ENCODE measurements around the gene SLC9A2. TPM values are rescaled to one million over a fixed set of nuclear protein-coding genes. Genes with fewer than 3 reads are reported as not detected.

The SLC9A2 gene
- total RNA-seq, 1 donor from 2014 or later: not detected

DNA sequence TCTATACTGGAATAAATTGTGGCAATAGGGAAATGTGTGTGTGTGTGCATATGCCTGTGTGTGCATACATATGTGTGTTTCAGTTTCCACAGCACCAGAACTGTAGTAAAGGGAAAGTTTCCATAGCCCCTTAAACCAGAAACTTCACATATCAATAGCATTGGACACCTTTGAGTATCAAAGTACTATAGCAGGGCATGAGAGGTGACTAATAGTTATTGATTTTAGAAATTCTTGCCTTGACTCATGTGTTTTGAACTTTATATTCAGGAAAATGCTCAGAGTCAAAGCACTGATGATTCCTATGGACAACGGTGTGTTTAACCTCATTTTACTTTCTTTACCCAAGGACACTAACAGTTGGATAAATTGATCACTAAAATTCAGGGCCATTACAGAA, 50.0 kb downstream of the SLC9A2 start:
- H3K4me3 ChIP-seq: no peak overlapping the region
- no peak overlapping the region for H2AFZ ChIP-seq (replicated peaks)
- H3K4me2 ChIP-seq: no peak overlapping the region
- H3K79me2 ChIP-seq (ENCODE audit: low read depth): no peaks in the 10 kb centered on the region
- H4K20me1 ChIP-seq (ENCODE audit: low read depth): no peaks in the 10 kb centered on the region
- H3K27ac ChIP-seq: no peak overlapping the region
- H3K27me3 ChIP-seq: no peaks in the 10 kb centered on the region
- Mint-ChIP-seq H3K9me3 (no peaks in the 10 kb centered on the region), H3K27me3 (ENCODE audit: insufficient read depth, low read depth) (peaks cover 2% of the 10 kb centered on the region), H3K27ac (no peak overlapping the region), H3K4me3 (no peak overlapping the region), H3K4me1 (no peaks in the 10 kb centered on the region), H3K36me3 (no peaks in the 10 kb centered on the region)
- DNase-seq (ENCODE audit: low spot score): no peak
- H3F3A ChIP-seq (ENCODE audit: low read depth): no peaks in the 10 kb centered on the region
- no peaks in the 10 kb centered on the region for H3K4me1 ChIP-seq
- no peaks in the 10 kb centered on the region for H3K36me3 ChIP-seq
- H3K9ac ChIP-seq: no peak overlapping the region
- no peak for TF ChIP-seq EZH2 (IDR thresholded peaks at IDR 0.05)
- TF ChIP-seq CTCF (IDR thresholded peaks at IDR 0.05): no peak
- TF ChIP-seq EZH2phosphoT487 (IDR thresholded peaks at IDR 0.05): no peak
- H3K9me3 ChIP-seq (ENCODE audit: low read depth): no peaks in the 10 kb centered on the region

DNA sequence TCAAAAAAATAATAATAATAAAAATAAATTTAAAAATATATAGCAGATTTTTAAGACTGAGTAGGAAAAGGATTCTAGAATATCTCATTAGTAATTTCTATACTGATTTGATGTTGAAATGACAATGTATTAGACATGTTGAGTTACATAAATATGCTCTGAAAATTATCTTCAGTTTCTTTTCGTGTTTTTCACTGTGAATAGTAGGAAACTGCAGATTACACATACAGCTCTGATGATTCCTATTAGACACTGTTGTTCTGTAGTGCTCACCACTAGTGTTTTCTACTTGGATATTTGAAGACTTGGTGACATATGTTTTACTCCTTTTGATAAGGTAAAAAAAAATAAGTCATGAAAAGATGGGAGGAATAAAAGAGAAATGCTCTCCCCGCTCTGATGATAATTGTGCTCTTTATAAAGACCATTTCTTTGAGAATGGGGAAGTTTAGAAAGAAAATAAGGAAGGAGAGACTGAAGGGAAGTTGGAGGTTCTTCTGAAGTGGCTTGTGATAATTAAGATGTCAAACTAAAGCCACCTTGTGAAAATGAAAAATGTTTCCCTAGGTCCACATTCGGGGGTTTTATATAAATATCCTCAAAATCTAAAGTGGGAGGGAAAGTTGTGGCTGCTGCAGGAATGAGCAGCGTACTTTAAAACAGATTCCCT, 52.9 kb downstream of the SLC9A2 start:
- Histone ChIP-seq H3F3A (ENCODE audit: low read depth) (no peaks in the 10 kb centered on the region), H3K9me3 (ENCODE audit: low read depth) (no peaks in the 10 kb centered on the region), H3K79me2 (ENCODE audit: low read depth) (no peaks in the 10 kb centered on the region), H3K4me2 (no peak overlapping the region), H3K27ac (no peak overlapping the region), H3K4me3 (no peak overlapping the region), H4K20me1 (ENCODE audit: low read depth) (no peaks in the 10 kb centered on the region), H3K4me1 (no peaks in the 10 kb centered on the region), H3K27me3 (no peaks in the 10 kb centered on the region), H3K36me3 (no peaks in the 10 kb centered on the region), H3K9ac (no peak overlapping the region), H2AFZ (replicated peaks) (no peak overlapping the region)
- no peaks in the 10 kb centered on the region for H3K36me3 Mint-ChIP-seq
- H3K9me3 Mint-ChIP-seq: no peaks in the 10 kb centered on the region
- no peak for TF ChIP-seq EZH2phosphoT487 (IDR thresholded peaks at IDR 0.05)
- TF ChIP-seq CTCF (IDR thresholded peaks at IDR 0.05): no peak
- no peak for TF ChIP-seq EZH2 (IDR thresholded peaks at IDR 0.05)
- H3K27ac Mint-ChIP-seq: no peak overlapping the region
- DNase-seq (ENCODE audit: low spot score): no peak
- H3K27me3 Mint-ChIP-seq (ENCODE audit: insufficient read depth, low read depth): peaks cover 3% of the 10 kb centered on the region
- H3K4me3 Mint-ChIP-seq: no peak overlapping the region
- peaks cover 2% of the 10 kb centered on the region for H3K4me1 Mint-ChIP-seq

- Mint-ChIP-seq H3K4me3 (no peak overlapping the region), H3K27me3 (ENCODE audit: insufficient read depth, low read depth) (peaks cover 7% of the 10 kb centered on the region), H3K4me1 (peaks cover 2% of the 10 kb centered on the region), H3K27ac (no peak overlapping the region), H3K9me3 (no peaks in the 10 kb centered on the region), H3K36me3 (no peaks in the 10 kb centered on the region)
- Histone ChIP-seq H3K4me3 (no peak overlapping the region), H3K9ac (no peak overlapping the region), H3K79me2 (ENCODE audit: low read depth) (no peaks in the 10 kb centered on the region), H3F3A (ENCODE audit: low read depth) (no peaks in the 10 kb centered on the region), H2AFZ (replicated peaks) (no peak overlapping the region), H3K27ac (no peak overlapping the region), H3K27me3 (no peaks in the 10 kb centered on the region), H3K9me3 (ENCODE audit: low read depth) (no peaks in the 10 kb centered on the region), H3K4me2 (no peak overlapping the region), H3K4me1 (no peaks in the 10 kb centered on the region), H3K36me3 (no peaks in the 10 kb centered on the region), H4K20me1 (ENCODE audit: low read depth) (no peaks in the 10 kb centered on the region)
- TF ChIP-seq CTCF (IDR thresholded peaks at IDR 0.05) (no peak), EZH2phosphoT487 (IDR thresholded peaks at IDR 0.05) (no peak), EZH2 (IDR thresholded peaks at IDR 0.05) (no peak)
- DNase-seq (ENCODE audit: low spot score): no peak
Measured at GRCh38 chr2:102674370-102674769, 55.0 kb downstream of the SLC9A2 start.

Data from neural progenitor cell (in vitro differentiated cells).